HG03460 (cell line): ENCODE measurements around the gene PCDHB15.
"Not testable (repeated sequence)": the region's sequence is repeated elsewhere in the genome, so short reads cannot be mapped to it uniquely, and the experiment has no call there.

Experiments
- ATAC-seq: cut with Tn5 transposase; IDR thresholded peaks from one replicate; pipeline ENCODE4 v1.9.1; 2021; ENCODE audit not compliant: unreplicated experiment

The PCDHB15 gene

GRCh38 chr5:141247434-141247833, 2.2 kb downstream of the PCDHB15 start:
- not testable (repeated sequence) for ATAC-seq

DNA sequence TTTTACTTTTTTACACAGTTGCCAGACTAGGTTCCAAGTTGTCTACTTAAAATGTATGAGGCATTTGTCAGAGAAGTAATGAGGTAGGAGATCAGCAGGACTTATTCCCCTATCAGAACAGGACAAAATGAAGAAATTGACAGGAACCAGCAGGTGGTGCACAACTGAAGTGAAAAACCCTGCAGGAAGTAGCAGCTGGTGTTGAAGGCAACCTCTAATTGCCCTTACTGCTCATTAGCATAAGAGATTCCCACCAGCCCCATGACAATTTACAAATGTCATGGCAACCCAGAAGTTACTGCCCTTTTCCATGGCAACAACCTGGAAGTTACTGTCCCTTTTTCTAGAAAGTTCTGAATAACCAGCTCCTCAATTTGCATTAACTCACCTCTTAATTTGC, 5.4 kb downstream of the PCDHB15 start:
- no peak for ATAC-seq

- ATAC-seq, result no peak
Measured at GRCh38 chr5:141258464-141258863, 13.3 kb downstream of the PCDHB15 start.

GRCh38 chr5:141258948-141259347, 13.8 kb downstream of the PCDHB15 start:
- ATAC-seq, result no peak

DNA sequence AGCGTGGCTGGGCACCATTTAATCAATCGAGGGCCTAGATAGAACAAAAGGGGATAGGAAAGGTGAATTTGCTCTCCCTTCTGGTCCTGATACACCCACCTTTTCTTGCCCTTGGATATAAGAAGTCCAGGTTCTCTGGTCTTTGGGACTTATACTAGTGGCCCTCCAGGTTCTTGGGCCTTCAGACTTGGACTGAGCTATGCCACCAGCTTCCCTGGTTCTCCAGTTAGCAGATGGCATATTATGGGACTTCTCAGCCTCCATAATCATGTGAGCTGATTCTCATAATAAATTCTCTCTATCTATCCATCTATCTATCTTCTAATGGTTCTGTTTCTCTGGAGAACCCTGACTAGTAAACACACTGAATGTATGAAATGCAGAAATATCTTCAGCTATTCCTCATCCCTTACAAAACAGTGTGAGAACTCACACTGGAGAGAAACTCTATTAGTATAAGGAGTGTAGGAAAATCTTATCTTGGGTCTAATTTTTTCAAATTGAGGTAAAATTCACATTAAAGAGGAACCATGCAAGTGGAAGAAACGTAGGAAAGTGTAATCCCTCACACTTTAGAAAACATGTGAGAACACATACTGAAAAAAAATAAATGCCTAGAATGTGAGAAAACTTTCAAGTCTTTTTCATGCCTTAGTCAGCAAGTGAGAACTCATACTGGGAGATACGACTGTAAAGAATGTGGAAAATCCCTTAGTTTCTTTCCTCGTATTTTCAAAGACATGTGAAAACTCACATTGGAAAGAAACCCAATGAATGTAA, 15.5 kb downstream of the PCDHB15 start:
- ATAC-seq, result no peak

- no peak for ATAC-seq
Measured at GRCh38 chr5:141261238-141261546, 16.0 kb downstream of the PCDHB15 start.

DNA sequence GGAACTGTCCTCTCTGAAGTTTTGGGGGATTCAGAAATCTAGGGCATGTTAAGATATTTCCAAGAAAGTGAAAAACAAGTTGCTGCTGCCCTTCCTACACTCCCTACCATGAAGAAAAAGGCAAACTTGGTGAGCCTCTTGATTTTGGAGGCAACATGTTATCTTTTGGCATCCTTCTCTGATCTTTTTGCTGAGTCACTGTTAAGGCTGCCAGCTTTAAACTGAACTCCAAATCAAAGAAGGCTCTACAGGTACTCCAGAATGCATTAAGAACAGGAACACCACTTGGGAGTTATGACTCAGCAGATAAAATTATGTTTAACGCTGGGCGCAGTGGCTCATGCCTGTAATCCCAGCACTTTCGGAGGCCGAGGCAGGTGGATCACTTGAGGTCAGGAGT, 24.0 kb downstream of the PCDHB15 start:
- ATAC-seq, result no peak

DNA sequence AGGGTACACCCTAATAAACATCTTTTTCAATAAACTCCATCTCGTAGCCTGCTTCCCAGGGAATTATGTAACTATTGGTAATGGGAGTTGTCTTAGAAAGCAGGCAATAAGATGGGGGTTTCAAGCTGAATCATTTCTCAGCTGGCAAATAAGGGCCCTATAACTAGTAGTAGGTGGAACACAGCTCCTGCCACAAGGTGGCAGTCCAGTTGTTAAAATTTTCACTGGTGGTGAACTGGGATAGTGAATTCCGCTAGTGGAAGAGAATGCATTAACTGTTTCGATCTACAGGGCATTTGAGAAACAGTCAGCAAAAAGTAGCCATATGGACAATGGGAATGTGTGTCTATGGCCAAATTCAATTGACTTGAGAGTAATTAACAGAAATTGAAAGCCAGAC, 27.7 kb downstream of the PCDHB15 start:
- ATAC-seq, result no peak

DNA sequence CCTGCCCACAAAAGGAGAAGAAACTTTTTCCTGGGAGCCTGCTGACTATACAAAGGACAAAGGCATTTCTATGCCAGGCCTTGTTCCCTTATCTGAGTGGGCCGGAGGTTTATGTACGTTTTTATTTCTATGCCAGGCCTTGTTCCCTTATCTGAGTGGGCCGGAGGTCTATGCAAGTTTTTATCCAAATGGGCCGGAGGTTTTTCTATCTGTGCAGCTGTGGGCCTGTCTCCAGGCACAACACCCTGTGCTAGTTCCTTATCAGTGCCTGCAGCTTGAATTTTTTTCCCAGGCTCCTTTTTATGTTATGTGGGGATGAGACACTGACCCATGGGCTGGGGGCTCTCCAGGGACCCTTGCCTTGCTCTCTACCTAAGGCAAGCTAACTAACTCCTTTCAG, 53.2 kb downstream of the PCDHB15 start:
- ATAC-seq, result no peak
